IPS DF 19.7 (cell line): Measurements from ENCODE around the gene ITGAV.

Source experiments
- DNase-seq: peaks from one replicate; pipeline ENCODE4 v3.0.0-alpha.2; 2013; ENCODE audit warnings: low read depth, low spot score

ITGAV gene

GRCh38 chr2:186717320-186718007 lies 127.6 kb downstream of the ITGAV start:
- DNase-seq: no peak

- DNase-seq: no peak
Measured at GRCh38 chr2:186718122-186718521, 128.3 kb downstream of the ITGAV start.

GRCh38 chr2:186718903-186719302 lies 129.0 kb downstream of the ITGAV start:
- no peak for DNase-seq

GRCh38 chr2:186721956-186722355 lies 132.1 kb downstream of the ITGAV start:
- no peak for DNase-seq

- DNase-seq: no peak
Measured at GRCh38 chr2:186724736-186725135, 134.9 kb downstream of the ITGAV start.

- no peak for DNase-seq
Measured at GRCh38 chr2:186725783-186726182, 135.9 kb downstream of the ITGAV start.

GRCh38 chr2:186726938-186727337 lies 137.1 kb downstream of the ITGAV start:
- no peak for DNase-seq

GRCh38 chr2:186728631-186729030 lies 138.8 kb downstream of the ITGAV start:
- DNase-seq: no peak
